ENCODE measurements around the gene AHCYL2. TPM values are rescaled to one million over a fixed set of nuclear protein-coding genes. Genes with fewer than 3 reads are reported as not detected.

Gene AHCYL2
- polyA plus RNA-seq, 3 donors: 10.7 to 14.6 (median 12.1) TPM

DNA sequence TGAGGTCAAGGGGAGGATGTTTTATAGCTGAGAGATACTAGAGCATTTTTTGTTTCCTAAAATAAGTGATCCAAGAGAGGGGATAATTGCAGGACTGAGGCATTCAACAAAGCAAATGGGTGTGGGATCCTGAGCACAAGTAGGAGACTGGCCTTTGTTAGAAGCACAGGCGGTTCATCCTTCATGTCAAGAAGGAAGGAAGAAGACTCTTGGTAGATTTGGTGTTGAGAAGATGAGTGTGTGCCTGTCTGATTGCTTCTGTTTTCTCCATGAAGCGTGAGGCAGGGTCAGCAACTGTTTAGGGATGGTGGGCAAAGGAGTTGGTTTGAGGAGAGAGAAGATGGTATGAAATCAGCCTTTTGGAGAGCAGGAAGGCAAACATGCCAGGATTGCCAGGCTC lies 237.0 kb downstream of the AHCYL2 start:
- no peak for DNase-seq
- peaks cover 7 to 12% of the 10 kb centered on the region in 2 donors for H3K36me3 Mint-ChIP-seq
- no peaks in the 10 kb centered on the region for H3K79me2 ChIP-seq (ENCODE audit: insufficient read depth, low read length)
- WGBS (ENCODE audit: insufficient coverage): 83% methylated on average over 2 of the region's 2 CpGs
- H3K27me3 Mint-ChIP-seq (ENCODE audit: low read depth in 3 of 3): peaks cover 9 to 23% (median 13%) of the 10 kb centered on the region in 3 donors
- no peak overlapping the region for H3K27ac ChIP-seq (ENCODE audit: low read depth in 1 of 2, low read length in 2 of 2)
- no peak overlapping the region for H3K9ac ChIP-seq (ENCODE audit: insufficient read depth, low read length, poor library complexity, severe bottlenecking)
- H4K20me1 ChIP-seq (ENCODE audit: insufficient read depth, low read length): no peaks in the 10 kb centered on the region
- H3K4me2 ChIP-seq (replicated peaks; ENCODE audit: extremely low read depth, low read length, poor library complexity, severe bottlenecking): no peak overlapping the region
- TF ChIP-seq, protein P1, sequence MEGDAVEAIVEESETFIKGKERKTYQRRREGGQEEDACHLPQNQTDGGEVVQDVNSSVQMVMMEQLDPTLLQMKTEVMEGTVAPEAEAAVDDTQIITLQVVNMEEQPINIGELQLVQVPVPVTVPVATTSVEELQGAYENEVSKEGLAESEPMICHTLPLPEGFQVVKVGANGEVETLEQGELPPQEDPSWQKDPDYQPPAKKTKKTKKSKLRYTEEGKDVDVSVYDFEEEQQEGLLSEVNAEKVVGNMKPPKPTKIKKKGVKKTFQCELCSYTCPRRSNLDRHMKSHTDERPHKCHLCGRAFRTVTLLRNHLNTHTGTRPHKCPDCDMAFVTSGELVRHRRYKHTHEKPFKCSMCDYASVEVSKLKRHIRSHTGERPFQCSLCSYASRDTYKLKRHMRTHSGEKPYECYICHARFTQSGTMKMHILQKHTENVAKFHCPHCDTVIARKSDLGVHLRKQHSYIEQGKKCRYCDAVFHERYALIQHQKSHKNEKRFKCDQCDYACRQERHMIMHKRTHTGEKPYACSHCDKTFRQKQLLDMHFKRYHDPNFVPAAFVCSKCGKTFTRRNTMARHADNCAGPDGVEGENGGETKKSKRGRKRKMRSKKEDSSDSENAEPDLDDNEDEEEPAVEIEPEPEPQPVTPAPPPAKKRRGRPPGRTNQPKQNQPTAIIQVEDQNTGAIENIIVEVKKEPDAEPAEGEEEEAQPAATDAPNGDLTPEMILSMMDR (IDR thresholded peaks at IDR 0.05): no peak
- peaks cover 0 to 1% (median 0%) of the 10 kb centered on the region in 7 donors for H3K9me3 Mint-ChIP-seq
- H3K4me3 ChIP-seq (replicated peaks in 1 of 3; ENCODE audit: low read depth in 2 of 3, low read length in 3 of 3): no peak overlapping the region
- H2AFZ ChIP-seq (ENCODE audit: insufficient read depth, low read depth, low read length, poor library complexity, severe bottlenecking): no peak overlapping the region
- no peak overlapping the region for H3K27ac Mint-ChIP-seq
- intact Hi-C loops (cut with micrococcal nuclease): no loop called here
- no peaks in the 10 kb centered on the region for H3K9me3 ChIP-seq (replicated peaks in 1 of 2; ENCODE audit: control insufficient read depth in 1 of 2, insufficient read depth in 1 of 2, low read length in 2 of 2)
- peaks cover 23 to 25% of the 10 kb centered on the region in 2 donors for H3K4me1 ChIP-seq (ENCODE audit: control insufficient read depth in 1 of 2, insufficient read depth in 2 of 2, low read length in 2 of 2)
- H3K4me3 Mint-ChIP-seq: no peak overlapping the region
- H3K27me3 ChIP-seq (ENCODE audit: control insufficient read depth in 2 of 2, insufficient read depth in 2 of 2, low read length in 2 of 2): peaks cover 2 to 28% of the 10 kb centered on the region in 2 donors
- no peaks in the 10 kb centered on the region for H3K36me3 ChIP-seq (replicated peaks in 1 of 2; ENCODE audit: control insufficient read depth in 1 of 2, insufficient read depth in 2 of 2, low read length in 2 of 2)
- H3K4me1 Mint-ChIP-seq: peaks cover 2% of the 10 kb centered on the region

DNA sequence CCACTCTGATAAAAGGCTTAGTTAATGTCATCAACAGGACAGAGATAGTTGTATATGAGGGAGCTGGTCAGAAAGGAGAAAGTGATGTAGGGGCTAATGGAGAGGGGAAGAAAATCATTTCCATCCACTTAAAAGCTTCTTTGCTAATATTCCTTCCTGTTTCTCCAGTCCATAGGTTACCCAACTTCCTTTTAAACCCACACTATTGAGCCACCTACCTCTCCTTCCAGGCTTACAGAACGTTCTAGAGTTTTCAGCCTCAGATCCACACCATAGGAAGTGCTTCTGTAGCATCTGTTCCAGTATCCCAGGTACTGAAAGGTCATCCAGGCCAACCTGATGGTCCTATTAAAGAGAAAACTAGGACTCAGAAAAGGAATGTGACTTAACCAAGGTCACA lies 237.6 kb downstream of the AHCYL2 start:
- Histone ChIP-seq H3K27me3 (ENCODE audit: control insufficient read depth in 2 of 2, insufficient read depth in 2 of 2, low read length in 2 of 2) (peaks cover 2 to 28% of the 10 kb centered on the region in 2 donors), H3K36me3 (replicated peaks in 1 of 2; ENCODE audit: control insufficient read depth in 1 of 2, insufficient read depth in 2 of 2, low read length in 2 of 2) (no peaks in the 10 kb centered on the region), H3K27ac (ENCODE audit: low read depth in 1 of 2, low read length in 2 of 2) (no peak overlapping the region), H4K20me1 (ENCODE audit: insufficient read depth, low read length) (no peaks in the 10 kb centered on the region), H3K79me2 (ENCODE audit: insufficient read depth, low read length) (no peaks in the 10 kb centered on the region), H3K9ac (ENCODE audit: insufficient read depth, low read length, poor library complexity, severe bottlenecking) (no peak overlapping the region), H3K4me3 (replicated peaks in 1 of 3; ENCODE audit: low read depth in 2 of 3, low read length in 3 of 3) (no peak overlapping the region), H3K4me2 (replicated peaks; ENCODE audit: extremely low read depth, low read length, poor library complexity, severe bottlenecking) (peak overlapping the region; percentile 14), H2AFZ (ENCODE audit: insufficient read depth, low read depth, low read length, poor library complexity, severe bottlenecking) (no peak overlapping the region), H3K9me3 (replicated peaks in 1 of 2; ENCODE audit: control insufficient read depth in 1 of 2, insufficient read depth in 1 of 2, low read length in 2 of 2) (no peaks in the 10 kb centered on the region), H3K4me1 (ENCODE audit: control insufficient read depth in 1 of 2, insufficient read depth in 2 of 2, low read length in 2 of 2) (peaks cover 23 to 25% of the 10 kb centered on the region in 2 donors)
- Mint-ChIP-seq H3K9me3 (peaks cover 0 to 1% (median 0%) of the 10 kb centered on the region in 7 donors), H3K4me3 (no peak overlapping the region), H3K36me3 (peaks cover 7 to 12% of the 10 kb centered on the region in 2 donors), H3K4me1 (peaks cover 2% of the 10 kb centered on the region), H3K27me3 (ENCODE audit: low read depth in 3 of 3) (peaks cover 9 to 23% (median 13%) of the 10 kb centered on the region in 3 donors), H3K27ac (peak overlapping the region in 2 of 7 donors; percentile 43 to 46)
- no CpG with 5 or more reads among the region's 1 CpG for WGBS (ENCODE audit: insufficient coverage)
- TF ChIP-seq, protein P1 (IDR thresholded peaks at IDR 0.05): no peak
- intact Hi-C loops (cut with micrococcal nuclease): no loop called here
- DNase-seq: peak; percentile 30 to 60 (median 57)
